Medulla oblongata (tissue), 1 donor: ENCODE results near the gene ABHD5.

Source experiments
- DNase-seq: peaks from one replicate; pipeline ENCODE4 v3.0.0-alpha.2; 2015; ENCODE audit errors: extremely low spot score

The ABHD5 gene

GRCh38 chr3:43755516-43756200 is 64.9 kb downstream of the ABHD5 start:
- no peak for DNase-seq

GRCh38 chr3:43757666-43758321 is 67.1 kb downstream of the ABHD5 start:
- DNase-seq = no peak

- no peak for DNase-seq
Measured at GRCh38 chr3:43758592-43759225, 68.0 kb downstream of the ABHD5 start.

GRCh38 chr3:43759297-43759782 is 68.6 kb downstream of the ABHD5 start:
- peak; percentile 27 for DNase-seq

GRCh38 chr3:43759938-43760337 is 69.2 kb downstream of the ABHD5 start:
- DNase-seq = no peak

GRCh38 chr3:43760938-43761337 is 70.2 kb downstream of the ABHD5 start:
- DNase-seq = no peak

GRCh38 chr3:43762451-43762850 is 71.7 kb downstream of the ABHD5 start:
- DNase-seq = no peak

GRCh38 chr3:43764056-43764455 is 73.3 kb downstream of the ABHD5 start:
- DNase-seq = no peak

- no peak for DNase-seq
Measured at GRCh38 chr3:43764471-43764870, 73.7 kb downstream of the ABHD5 start.

- DNase-seq = no peak
Measured at GRCh38 chr3:43765521-43765971, 74.8 kb downstream of the ABHD5 start.

GRCh38 chr3:43766672-43767465 is 76.1 kb downstream of the ABHD5 start:
- DNase-seq = no peak

GRCh38 chr3:43768381-43768973 is 77.7 kb downstream of the ABHD5 start:
- DNase-seq = peak; percentile 67

GRCh38 chr3:43769097-43769884 is 78.6 kb downstream of the ABHD5 start:
- peak; percentile 94 for DNase-seq

- no peak for DNase-seq
Measured at GRCh38 chr3:43769885-43770425, 79.2 kb downstream of the ABHD5 start.

GRCh38 chr3:43770426-43771103 is 79.8 kb downstream of the ABHD5 start:
- DNase-seq = no peak

- no peak for DNase-seq
Measured at GRCh38 chr3:43771610-43772009, 80.9 kb downstream of the ABHD5 start.

- DNase-seq = peak; percentile 38
Measured at GRCh38 chr3:43773273-43774094, 82.7 kb downstream of the ABHD5 start.

- DNase-seq = peak; percentile 58
Measured at GRCh38 chr3:43774799-43775198, 84.1 kb downstream of the ABHD5 start.

GRCh38 chr3:43776101-43776500 is 85.4 kb downstream of the ABHD5 start:
- DNase-seq = no peak
